Skeletal muscle tissue (tissue), 4 donors: ENCODE data around the gene POLR1A. TPM values are rescaled to one million over a fixed set of nuclear protein-coding genes. Genes with fewer than 3 reads are reported as not detected.

Experiments used
- H3K27ac ChIP-seq: one replicate; pipeline ENCODE4 v1.7.0; 2013; ENCODE audit warnings: mild to moderate bottlenecking, low read depth, low read length, inconsistent platforms
- H3K27me3 ChIP-seq, 3 donors: one replicate each; pipeline ENCODE4 v1.7.0; 2013; ENCODE audit warnings: low read length in 3 of 3; ENCODE audit not compliant: control insufficient read depth in 3 of 3, insufficient read depth in 3 of 3
- H3K36me3 ChIP-seq, 3 donors: one replicate each; pipeline ENCODE4 v1.7.0; 2013; ENCODE audit warnings: low read length in 3 of 3; ENCODE audit not compliant: control insufficient read depth in 3 of 3, insufficient read depth in 3 of 3
- H3K4me1 ChIP-seq, 3 donors: one replicate each; pipeline ENCODE4 v1.7.0; 2013; ENCODE audit warnings: low read length in 3 of 3, mild to moderate bottlenecking in 3 of 3; ENCODE audit not compliant: control insufficient read depth in 3 of 3, insufficient read depth in 3 of 3
- H3K4me3 ChIP-seq, 3 donors: one replicate each; pipeline ENCODE4 v1.7.0; 2013; ENCODE audit warnings: low read length in 3 of 3
- H3K9ac ChIP-seq, 3 donors: one replicate each; pipeline ENCODE4 v1.7.0; 2013; ENCODE audit warnings: low read length in 3 of 3, mild to moderate bottlenecking in 3 of 3, moderate library complexity in 2 of 3, low read depth in 1 of 3
- H3K9me3 ChIP-seq, 3 donors: one replicate each; pipeline ENCODE4 v1.7.0; 2013; ENCODE audit warnings: low read length in 3 of 3; ENCODE audit not compliant: control insufficient read depth in 3 of 3
- total RNA-seq: library from RNA; depleted of rRNA; stranded (reverse); fragments of >200 nt; gene quantifications from one replicate; pipeline ENCODE4 v1.2.3, GENCODE V29; 2014
- donor health status: Osteomylitis.

The POLR1A gene
- total RNA-seq, 1 donor from 2014 or later, result 13.6 TPM

DNA sequence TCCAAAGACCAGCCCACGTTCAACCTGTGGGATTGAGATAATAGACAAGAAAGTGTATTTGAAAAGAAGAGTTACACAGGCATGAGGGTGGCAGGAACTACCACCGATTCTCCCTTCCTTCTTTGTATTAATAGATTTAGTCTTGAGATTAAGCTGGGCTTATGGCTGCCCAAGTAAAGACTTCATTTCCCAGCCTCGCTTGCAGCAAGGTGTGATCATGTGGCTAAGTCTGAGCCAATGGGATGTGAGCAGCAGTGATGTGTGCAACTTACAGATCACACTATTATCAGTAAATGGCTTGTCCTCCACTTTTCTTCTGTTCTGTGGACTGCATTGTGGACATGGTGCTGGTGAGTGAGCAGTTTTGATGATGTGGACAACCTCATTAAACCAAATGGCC, 101.7 kb downstream of the POLR1A start:
- Histone ChIP-seq H3K36me3 (no peaks in the 10 kb centered on the region), H3K4me3 (no peak overlapping the region)

DNA sequence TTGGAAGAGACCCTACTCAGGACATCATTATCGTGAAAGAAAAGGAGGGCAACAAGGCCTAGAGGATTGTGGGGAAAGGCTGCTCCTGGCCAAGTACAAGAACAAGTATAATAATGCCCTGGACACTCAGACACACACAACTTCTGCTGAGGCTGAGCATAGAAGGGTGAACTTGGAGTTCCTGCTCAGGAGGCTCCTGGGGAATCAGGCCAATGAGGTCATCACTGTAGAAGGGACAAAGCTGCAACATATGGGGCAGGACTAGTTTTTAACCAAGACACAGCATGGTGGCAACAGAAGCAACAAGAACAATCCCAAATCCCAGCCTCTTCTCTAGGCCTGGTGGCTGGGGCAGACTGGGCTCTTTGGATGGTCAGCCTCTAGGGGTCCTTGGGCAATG, 102.6 kb downstream of the POLR1A start:
- H3K4me1 ChIP-seq, result peaks cover 17 to 18% (median 18%) of the 10 kb centered on the region in 3 donors
- no peak overlapping the region for H3K27ac ChIP-seq
- H3K36me3 ChIP-seq, result no peaks in the 10 kb centered on the region
- peaks cover 4 to 9% (median 8%) of the 10 kb centered on the region in 3 donors for H3K9me3 ChIP-seq
- H3K4me3 ChIP-seq, result no peak overlapping the region
- H3K27me3 ChIP-seq, result no peaks in the 10 kb centered on the region
- no peak overlapping the region for H3K9ac ChIP-seq

More for the DNA sequence above, 101.7 kb downstream of the POLR1A start:
- Histone ChIP-seq H3K27ac (no peak overlapping the region), H3K4me1 (peaks cover 8 to 10% (median 10%) of the 10 kb centered on the region in 3 donors), H3K9ac (no peak overlapping the region), H3K27me3 (no peaks in the 10 kb centered on the region), H3K9me3 (peaks cover 4 to 9% (median 8%) of the 10 kb centered on the region in 3 donors)

DNA sequence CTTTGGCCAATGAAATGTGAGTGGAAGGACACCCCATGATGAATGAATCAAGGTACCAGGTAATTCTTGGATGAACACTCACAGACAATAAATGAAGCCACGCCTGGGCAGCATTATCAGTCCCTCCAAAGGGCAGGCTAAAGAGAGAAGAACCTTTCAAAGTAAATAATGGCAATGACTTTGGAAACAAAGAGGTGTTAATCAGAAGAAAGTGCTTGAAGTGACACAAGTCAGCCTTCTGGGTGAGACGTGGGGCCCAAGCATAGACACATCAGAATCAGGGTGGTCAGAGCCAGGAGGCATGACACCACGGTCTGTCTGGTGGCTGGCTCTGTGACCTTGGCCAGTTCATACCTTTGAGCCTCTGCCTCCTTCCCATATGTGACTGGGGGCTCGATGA, 103.3 kb downstream of the POLR1A start:
- no peaks in the 10 kb centered on the region for H3K36me3 ChIP-seq
- peaks cover 20 to 24% (median 23%) of the 10 kb centered on the region in 3 donors for H3K4me1 ChIP-seq
- H3K9ac ChIP-seq, result no peak overlapping the region
- H3K9me3 ChIP-seq, result peaks cover 4 to 8% (median 5%) of the 10 kb centered on the region in 3 donors
- H3K4me3 ChIP-seq, result no peak overlapping the region
- H3K27ac ChIP-seq, result no peak overlapping the region
- no peaks in the 10 kb centered on the region for H3K27me3 ChIP-seq

DNA sequence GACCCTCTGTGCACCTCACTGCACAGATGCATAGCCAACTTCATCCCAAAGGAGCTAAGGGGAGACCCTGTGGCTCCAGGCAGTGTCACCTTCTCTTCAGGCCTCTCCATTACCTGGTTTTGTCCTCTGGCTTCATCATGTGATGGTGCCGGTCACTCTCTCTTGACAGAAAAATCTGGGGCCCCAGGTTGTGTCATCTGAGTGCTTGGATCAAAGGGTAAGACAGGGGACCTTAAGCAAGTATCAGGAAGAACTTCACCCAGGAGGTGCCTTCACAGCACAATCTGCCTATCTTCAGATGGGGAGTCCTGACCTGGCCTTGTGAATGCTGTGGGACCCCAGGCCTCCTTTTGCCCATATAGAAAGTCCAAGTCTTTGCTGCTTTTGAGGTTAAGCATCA, 104.4 kb downstream of the POLR1A start:
- Histone ChIP-seq H3K27ac (no peak overlapping the region), H3K4me1 (peaks cover 30 to 35% (median 33%) of the 10 kb centered on the region in 3 donors), H3K9ac (no peak overlapping the region), H3K36me3 (no peaks in the 10 kb centered on the region), H3K9me3 (peaks cover 4 to 5% (median 4%) of the 10 kb centered on the region in 3 donors), H3K4me3 (no peak overlapping the region), H3K27me3 (no peaks in the 10 kb centered on the region)

DNA sequence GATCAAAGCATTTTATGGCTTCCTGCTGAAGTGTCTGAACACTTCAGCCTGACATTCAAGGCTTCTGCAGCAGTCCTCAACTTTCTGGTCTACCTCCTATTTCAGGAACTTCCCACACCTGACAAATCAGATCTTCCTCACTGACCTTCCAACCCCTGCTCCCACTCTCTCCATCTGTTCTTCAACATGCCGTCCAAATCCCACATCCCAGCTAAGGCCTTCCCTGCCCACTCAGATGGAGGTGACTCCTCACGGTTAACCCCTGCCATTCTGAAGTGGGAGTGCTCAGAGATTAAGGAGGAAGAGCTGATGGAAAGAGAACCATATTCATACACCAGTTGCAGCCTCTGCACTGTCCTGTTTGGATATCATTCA, 104.8 kb downstream of the POLR1A start:
- H3K27ac ChIP-seq, result no peak overlapping the region
- H3K9me3 ChIP-seq, result peaks cover 1 to 4% (median 3%) of the 10 kb centered on the region in 3 donors
- H3K4me3 ChIP-seq, result no peak overlapping the region
- no peak overlapping the region for H3K9ac ChIP-seq
- no peaks in the 10 kb centered on the region for H3K36me3 ChIP-seq
- peaks cover 34 to 39% (median 37%) of the 10 kb centered on the region in 3 donors for H3K4me1 ChIP-seq
- no peaks in the 10 kb centered on the region for H3K27me3 ChIP-seq

DNA sequence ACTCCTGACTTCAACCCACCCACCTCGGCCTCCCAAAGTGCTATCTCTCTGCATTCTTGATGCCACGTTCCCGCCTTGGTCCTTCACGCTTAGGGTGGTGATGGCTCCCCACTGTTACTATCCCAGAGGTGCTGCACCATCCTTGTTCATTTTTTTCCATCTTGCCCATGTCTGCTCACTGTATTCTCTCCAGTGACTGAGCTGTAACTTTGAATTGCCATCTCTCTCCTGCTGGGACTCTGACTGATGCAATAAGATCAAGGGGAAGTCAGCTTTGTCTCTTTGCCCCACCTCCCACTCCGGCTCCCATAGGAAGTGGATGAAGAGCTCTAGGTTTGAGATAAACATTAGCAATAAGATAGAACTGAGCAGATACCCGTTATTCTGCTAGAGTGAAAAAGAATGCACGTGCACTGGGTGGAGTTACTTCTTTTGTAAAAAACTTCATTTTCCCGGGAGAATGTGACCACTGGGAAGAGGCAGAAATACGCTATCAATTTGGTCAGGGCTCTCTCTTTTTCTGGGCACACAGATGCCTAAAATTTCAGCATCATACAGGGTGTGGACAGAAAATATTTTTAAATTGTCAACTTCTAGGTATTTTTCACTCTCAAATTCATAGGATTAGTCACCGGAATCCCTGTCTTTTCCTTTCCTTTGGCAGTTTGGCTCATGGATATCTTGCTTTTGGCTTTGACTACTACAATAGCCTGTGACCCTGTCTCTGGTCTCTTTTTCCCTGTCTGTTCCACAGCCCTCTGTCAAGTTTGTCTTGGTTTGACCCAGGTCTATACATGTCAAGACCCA, 105.4 kb downstream of the POLR1A start:
- H3K27ac ChIP-seq, result peak overlapping the region; percentile 49
- no peaks in the 10 kb centered on the region for H3K27me3 ChIP-seq

DNA sequence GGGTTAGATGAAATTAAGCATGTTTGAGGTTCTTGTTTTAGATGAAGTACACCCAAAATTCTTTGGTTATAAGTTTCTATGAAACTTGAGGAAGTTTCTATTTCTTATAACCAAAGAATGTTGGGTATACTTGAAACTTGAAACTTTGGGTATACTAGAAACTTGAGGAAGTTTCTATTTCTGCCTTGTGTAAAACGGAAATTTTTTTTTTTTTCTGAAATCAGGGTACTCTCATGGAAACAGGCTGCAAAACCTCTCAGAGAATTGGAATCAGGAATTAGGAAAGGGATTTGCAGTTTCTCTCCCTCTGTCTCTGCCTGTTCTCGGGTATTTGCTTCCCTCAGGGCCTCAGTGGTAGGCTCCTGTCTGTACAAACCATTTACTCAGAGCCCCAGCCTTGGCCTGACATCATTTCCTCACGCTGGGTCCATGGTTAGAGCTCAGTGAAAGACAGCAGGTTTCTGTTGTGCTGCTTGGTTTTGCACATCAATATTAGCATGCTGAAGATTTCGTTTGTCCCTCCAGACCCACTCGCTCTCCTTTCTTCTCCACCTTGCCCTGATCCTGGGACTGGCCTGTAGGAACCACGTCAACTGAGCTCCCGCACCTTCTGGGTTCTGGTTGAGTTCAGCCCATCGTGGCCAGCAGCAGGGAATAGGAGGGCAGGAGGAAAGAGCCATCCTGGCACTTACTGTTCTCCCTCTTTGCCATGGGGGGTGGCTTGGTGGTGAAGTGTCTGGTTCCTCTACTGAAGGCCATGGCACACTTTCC, 106.4 kb downstream of the POLR1A start:
- no peaks in the 10 kb centered on the region for H3K27me3 ChIP-seq
- H3K27ac ChIP-seq, result peak overlapping the region; percentile 68
- peak overlapping the region in 2 of 3 donors; percentile 0 to 45 for H3K4me3 ChIP-seq
- H3K9ac ChIP-seq, result peak overlapping the region in 1 of 3 donors; percentile 25
- no peaks in the 10 kb centered on the region for H3K36me3 ChIP-seq
- H3K9me3 ChIP-seq, result no peaks in the 10 kb centered on the region
- peaks cover 43 to 53% (median 51%) of the 10 kb centered on the region in 3 donors for H3K4me1 ChIP-seq

More for the DNA sequence above, 105.4 kb downstream of the POLR1A start:
- no peaks in the 10 kb centered on the region for H3K36me3 ChIP-seq
- H3K9me3 ChIP-seq, result peaks cover 0 to 4% (median 0%) of the 10 kb centered on the region in 3 donors
- no peak overlapping the region for H3K9ac ChIP-seq
- H3K4me3 ChIP-seq, result no peak overlapping the region
- H3K4me1 ChIP-seq, result peaks cover 36 to 45% (median 42%) of the 10 kb centered on the region in 3 donors

DNA sequence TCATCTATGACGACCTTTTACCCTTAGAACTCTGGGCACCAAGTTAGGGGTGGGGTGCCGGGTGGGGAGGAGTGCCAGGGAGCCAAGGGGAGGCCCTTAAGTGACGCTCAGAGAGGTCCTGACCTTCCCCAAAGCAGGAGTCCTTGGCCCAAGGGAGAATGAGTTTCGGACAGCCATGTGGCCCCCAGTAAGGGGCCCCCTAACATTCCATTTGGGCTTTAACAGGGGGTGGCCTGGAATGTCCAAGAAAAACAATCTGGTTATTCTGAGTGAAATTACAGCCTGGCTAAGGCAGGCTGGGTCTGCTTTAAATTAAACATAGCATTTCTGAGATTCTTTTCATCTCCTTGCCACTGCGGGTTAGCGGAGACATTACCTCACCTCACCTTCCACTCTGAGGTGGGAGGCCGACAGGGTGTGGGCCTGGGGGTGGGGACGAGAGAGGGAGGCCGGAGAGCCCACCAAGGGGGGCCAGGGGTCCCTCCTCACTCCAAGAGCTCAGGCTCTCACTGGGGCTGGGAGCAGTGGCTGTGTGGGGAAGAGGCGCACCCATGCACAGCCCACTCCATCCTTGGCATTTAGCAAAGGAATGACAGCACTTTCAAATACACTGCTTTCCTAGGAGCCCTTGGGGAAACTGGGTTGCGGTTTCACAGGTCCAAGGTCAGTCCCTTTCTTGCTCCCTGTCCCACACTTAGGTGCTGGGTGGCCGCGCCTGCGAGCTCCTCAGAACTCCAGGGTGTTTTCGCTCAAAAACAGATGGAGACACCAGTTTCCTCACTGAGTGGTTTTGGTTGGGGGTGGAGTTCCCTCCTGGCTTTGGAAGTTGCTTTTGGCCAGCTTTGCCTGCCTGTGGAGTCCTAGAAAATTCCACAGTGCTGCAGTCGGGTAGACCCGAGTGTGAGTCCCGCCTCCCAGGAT, 107.4 kb downstream of the POLR1A start:
- no peaks in the 10 kb centered on the region for H3K36me3 ChIP-seq
- H3K4me1 ChIP-seq, result peaks cover 49 to 59% (median 58%) of the 10 kb centered on the region in 3 donors
- H3K4me3 ChIP-seq, result no peak overlapping the region
- peak overlapping the region in 1 of 3 donors; percentile 25 for H3K9ac ChIP-seq
- no peaks in the 10 kb centered on the region for H3K27me3 ChIP-seq
- no peaks in the 10 kb centered on the region for H3K9me3 ChIP-seq
- peak overlapping the region; percentile 68 for H3K27ac ChIP-seq
